ENCODE data around the gene PALLD.

The PALLD gene

DNA sequence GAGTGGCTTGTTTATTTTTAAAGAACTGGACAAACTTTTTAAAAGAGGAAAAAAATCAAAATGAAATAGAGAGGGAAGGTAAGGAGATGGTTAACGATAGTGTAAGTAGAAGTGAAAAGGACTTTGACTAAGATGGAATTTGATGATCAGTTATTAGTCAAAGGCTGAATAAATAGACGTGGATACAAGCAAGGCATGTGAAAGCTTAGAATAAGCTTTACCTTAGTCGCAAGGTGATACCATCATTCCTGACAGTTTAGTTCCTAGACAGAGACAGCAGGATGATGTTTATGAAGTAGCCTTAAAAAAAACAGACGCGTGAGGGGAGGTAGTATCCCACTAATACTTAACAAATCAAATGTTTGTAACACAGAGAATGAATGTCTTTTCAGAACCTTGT is 97.3 kb downstream of the PALLD start:
- no peak for DNase-seq

- DNase-seq, result no peak
These were observed 101.3 kb downstream of the PALLD start for GRCh38 chr4:168598191-168598590.

GRCh38 chr4:168600796-168601583 is 104.1 kb downstream of the PALLD start:
- no peak for DNase-seq

- DNase-seq, result no peak
These were observed 105.0 kb downstream of the PALLD start for GRCh38 chr4:168601899-168602298.

GRCh38 chr4:168604496-168605373 is 107.9 kb downstream of the PALLD start:
- no peak for DNase-seq

- DNase-seq, result no peak
These were observed 108.6 kb downstream of the PALLD start for GRCh38 chr4:168605411-168605810.

DNA sequence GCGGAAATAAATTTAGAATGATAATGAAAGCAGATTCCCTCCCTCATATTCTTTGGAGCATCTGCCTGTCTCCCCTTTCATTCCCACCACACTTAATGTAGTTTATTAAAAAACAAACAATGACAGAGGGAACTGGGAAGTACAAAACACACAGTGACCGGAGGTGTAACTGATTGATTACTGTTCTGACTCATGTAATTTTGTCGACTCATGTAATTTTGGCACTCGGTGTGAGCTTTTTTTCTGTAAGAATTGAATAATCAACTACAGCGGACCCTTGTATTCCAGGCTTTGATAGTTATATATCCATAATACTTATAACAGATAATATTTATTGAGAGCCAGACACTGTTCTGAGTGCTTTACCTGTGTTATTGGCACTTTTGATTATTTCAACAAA is 110.4 kb downstream of the PALLD start:
- DNase-seq, result no peak

DNA sequence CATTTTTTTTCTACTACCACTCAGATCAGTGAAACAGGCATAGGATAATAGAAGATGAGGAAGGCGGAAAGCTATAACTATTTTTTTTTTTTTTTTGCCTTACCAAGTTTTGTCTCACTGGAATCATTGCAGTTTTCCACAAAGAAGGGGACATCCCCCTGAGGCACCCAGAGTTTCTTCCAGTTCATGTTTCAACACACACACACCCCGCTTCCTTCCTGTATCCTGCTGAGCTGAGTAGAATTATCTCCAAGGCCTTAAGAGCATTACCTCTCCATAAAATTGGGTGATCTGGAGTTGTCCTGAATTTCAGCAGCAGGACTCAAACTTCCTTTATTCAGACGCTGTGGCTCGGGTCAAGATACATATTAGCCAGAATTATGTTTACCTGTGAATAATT is 111.9 kb downstream of the PALLD start:
- DNase-seq, result no peak

DNA sequence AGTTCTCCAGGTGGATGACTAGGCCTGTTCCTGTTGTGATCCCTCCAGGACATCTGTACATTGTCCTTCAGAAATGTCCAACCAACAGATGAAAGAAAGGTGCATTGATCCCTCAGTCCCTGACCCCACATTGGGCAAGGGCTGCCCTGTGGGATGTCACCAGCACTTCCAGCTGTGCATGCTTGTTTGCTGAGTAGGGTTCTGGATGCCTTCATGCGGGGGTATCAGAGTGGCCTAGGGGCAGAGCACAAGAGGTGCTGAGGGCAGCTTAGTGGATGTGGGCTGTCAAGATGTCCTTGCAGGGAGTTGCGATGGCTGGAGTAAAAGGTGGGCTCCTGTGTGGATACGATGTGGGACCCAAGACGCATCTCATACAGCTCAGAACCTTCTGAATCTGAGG is 112.5 kb downstream of the PALLD start:
- no peak for DNase-seq

DNA sequence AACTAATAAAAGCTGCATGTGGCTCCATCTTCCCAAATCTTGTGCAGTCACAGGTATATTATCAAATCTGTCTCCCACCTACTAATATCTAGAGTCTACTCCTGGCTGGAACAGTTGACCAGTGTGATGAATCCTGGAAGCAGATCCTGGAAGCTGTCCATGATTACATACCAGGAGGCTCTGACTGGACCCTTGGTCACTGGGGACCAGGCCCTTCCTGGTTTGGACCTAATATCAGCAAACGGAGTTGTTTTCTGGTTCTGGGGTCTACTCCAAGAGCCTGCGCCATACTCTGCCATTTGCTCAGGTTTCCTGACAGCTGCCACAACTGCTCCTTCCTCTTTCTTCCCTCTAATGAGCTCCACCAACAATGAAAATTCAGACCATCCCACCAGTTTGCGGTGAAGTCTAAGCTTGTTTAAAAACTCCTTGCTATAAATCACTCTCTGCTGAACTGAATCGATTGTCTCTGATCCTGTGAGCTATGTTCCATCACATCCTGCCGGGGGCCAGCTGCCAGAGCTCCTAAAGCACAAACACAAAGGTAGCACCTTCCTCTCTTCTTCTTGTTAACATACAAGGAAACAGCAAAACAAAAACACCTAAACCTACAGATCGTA is 114.2 kb downstream of the PALLD start:
- no peak for DNase-seq

DNA sequence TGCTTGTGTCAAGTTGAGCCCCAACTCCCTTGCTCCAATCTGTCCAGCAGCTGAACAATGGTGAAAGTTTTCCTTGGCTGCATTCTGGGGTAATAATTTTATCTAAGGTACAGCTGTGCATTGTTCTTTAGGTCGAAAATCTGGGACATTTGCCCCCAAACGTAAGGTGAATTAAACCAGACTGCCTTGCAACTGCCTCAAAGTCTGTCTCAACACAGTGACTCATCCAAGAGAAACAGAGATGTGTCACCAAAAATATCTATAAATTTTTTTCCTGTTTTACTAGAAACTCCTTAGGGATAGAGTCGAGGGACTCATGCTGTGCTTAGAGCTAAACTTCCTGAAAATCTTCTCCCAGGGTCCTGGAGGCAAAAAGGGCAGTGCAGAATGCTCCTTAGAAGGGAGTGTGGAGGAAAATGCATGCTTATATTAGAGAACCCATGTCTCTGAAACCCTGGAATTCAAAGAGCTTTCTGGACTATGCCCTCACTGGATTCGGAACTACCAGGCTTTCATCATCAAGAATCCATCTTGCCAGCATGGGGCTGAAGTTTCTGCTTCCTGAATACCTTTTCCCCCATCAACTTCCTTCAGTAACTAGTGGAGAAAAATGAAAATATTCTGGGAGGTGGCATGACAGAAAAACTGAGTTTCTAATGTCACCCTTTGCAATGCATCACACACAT is 115.7 kb downstream of the PALLD start:
- DNase-seq, result no peak

GRCh38 chr4:168613869-168614268 is 117.0 kb downstream of the PALLD start:
- no peak for DNase-seq

DNA sequence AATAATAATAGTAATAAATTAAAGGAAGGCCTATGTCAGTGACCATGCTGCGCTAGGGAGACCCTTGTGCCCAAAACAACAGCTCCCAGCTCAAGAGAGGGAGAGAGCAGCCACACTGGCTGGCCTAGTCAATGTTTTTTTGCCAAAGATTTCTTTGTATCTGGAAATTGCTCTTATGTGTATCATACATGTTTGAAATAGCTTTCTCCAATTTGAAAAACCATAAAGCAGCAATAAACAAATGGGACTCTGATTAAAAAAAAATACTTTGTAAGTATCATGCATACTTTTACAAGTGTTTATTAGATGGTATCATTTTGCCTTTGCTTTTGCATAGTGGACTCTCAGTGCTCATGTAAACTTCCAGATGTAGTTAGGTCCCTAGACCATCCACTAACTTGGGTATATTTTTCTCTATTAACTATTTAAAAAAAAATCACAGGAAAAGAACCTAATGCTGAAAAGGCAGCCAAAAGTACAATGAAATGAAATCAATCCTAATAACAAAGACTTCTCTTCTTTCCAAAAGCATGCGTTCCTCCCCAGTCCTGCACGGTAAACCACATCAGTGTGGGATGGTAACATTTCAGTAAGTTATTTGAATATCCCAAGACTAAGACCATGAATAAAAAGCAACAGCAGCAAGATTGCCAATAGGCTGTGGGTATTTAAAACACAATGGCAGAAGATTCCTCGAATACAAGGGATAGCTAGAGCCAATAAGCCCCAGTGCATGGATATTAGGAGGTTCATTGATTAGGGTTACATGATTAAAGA is 117.6 kb downstream of the PALLD start:
- DNase-seq, result no peak

DNA sequence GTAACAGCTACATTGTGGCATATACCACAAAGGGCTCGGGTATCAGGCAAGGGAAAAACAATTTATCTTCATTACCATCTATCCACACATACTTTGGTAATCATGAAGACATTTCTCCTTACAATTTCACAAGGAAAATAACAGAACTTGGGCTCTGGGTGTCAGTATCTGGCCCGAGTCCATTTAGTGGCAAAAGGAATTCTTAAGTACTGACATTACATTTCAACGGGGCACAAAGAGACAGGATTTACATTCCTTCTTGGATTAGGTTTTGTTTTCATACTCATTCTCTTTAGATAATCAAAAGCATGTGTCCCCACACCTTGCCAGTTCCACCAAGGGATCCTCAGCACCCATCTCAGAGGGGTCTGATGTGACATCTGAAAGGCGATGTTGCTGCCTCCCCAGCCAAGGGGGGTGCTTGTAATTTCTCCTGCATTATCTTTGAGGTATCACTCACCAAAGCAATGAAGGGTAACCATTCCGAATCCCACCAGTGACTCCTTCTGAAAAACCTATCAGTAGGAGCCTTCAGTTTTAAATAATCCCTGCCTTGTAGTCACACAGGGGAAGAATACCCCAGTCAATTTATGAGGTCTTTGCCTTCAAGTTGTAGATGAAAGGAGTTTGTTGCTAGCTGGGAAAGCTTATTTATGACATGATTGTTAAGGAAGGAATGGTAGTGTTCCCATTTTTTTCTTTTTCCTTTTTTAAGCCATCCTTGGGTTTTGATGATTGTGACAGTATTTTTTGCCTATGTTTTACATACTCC is 118.6 kb downstream of the PALLD start:
- no peak for DNase-seq

DNA sequence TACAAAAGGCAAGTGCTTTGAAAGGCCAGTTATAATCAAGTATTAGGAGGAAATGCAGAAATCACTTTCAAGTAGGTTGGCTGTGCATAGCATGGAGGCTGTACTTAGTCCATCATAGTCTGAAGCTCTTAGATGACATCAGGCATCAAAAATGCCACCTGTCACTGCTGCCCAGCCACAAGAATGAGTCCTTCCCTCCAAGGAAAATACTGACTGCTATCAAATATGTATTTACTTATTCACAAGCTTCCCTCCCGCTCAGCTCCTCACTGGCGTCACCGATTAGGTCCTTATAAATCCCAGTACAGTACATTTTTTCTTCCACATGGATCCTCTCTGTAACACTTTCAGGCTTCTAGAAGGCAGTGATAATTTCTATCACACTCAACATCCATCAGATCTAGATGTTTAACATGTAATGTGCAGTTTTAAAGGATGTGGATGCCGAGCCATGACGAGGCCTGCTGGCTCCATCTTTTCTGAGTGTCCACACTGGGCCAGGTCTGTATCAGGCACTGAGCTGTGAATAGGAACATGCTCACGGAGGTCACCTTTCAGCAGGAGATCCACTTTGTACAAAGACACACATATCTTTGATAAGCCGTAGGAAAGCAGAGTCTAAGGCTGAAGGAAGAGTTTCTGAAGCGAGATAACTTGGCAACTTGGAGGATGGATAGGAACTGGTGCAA is 121.9 kb downstream of the PALLD start:
- no peak for DNase-seq

DNA sequence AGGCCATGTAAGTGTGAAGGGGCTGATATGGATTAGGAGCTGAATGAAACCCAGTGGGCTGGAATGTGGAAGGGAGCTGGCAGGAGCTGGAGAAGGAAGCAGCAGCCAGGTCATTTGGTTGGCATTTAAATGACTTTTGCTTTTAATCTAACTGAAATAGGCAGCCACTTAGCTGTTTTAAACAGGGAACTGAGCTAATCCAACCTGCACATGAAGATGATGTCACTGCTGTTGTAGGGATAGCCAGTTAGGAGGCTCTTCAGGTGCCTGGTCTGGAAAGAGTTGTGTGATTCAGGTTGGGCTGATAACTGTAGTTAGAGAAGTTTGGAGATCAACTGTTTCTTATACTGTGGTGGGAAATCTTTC is 122.4 kb downstream of the PALLD start:
- no peak for DNase-seq

- no peak for DNase-seq
These were observed 125.1 kb downstream of the PALLD start for GRCh38 chr4:168621806-168622589.

DNA sequence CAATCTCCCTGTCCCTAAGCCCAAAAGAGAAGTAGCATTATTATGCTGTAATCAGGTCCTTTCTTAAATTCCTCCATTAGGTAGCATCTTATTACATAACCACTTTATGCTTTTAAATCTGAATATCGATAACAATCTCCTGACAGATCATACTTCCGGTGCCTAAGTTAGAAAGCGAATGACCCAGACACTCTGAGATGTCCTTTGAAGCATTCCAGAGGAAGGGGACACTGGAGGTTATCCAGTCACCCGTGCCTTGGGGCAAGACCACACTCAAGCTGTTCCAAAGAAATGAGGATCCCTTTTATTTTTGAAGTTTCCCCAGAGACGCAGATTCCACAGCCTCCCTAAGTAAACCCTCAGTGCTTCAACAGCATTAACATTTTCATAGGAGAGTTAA is 125.7 kb downstream of the PALLD start:
- no peak for DNase-seq

- no peak for DNase-seq
These were observed 126.2 kb downstream of the PALLD start for GRCh38 chr4:168623011-168623410.

- no peak for DNase-seq
These were observed 126.6 kb downstream of the PALLD start for GRCh38 chr4:168623484-168623883.

All from CD4-positive, alpha-beta T cell treated with Interleukin-15 for 1 hour (primary cell).